GM23248 (cell line): ENCODE results near the gene LRRC7.

Experiments
- EZH2 ChIP-seq: fragments of 200-600 bp; sonication (generic); IDR thresholded peaks from 2 replicates; pipeline ENCODE4 v1.6.1; 2018; ENCODE audit warnings: antibody characterized with exemption, mild to moderate bottlenecking; ENCODE audit not compliant: insufficient read depth, poor library complexity, severe bottlenecking
- EZH2phosphoT487 ChIP-seq: fragments of 200-600 bp; sonication (generic); IDR thresholded peaks from 2 replicates; pipeline ENCODE4 v1.6.1; 2018; ENCODE audit warnings: antibody characterized with exemption, moderate library complexity, mild to moderate bottlenecking, low read depth; ENCODE audit not compliant: insufficient read depth

DNA sequence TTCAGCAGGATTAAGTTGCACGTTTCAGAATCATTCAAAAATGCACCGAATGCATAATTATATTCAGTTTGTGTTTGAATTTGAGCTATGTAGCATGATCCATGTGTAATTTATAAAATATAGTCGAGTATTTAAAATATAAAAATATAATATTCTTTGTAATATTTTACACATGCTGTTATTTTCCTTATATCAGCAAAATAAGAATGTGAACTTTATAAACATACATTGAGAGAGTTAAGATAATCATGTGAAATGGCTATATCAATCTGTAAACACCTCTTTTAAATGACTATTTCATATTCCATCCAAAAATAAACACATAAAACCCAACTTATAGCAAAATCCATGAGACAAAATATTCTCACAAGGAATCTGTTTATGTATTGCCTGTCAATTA lies 303.7 kb downstream of the LRRC7 start:
- TF ChIP-seq EZH2phosphoT487 (no peak), EZH2 (no peak)
